HEK293 (cell line): Measurements from ENCODE around the gene GDF9.
A peak's percentile ranks its signal among the peaks of the same experiment; 100 is the strongest.

Source experiments
- CTCF ChIA-PET: fragments of 350-600 bp; formaldehyde crosslinking; extraction: SDS; loops from one replicate; lab custom pipeline; 2021; ENCODE audit warnings: antibody characterized with exemption; lab: Yijun Ruan, JAX
- POLR2A ChIA-PET: fragments of 300-600 bp; formaldehyde crosslinking; extraction: SDS; loops from one replicate; lab custom pipeline; 2020; ENCODE audit warnings: antibody characterized with exemption, inconsistent platforms; lab: Yijun Ruan, JAX
- H3K27ac ChIP-seq: fragments of 200-500 bp; sonication (Bioruptor generic); 2 replicates; pipeline ENCODE4 v1.5.1; 2014; ENCODE audit warnings: low read depth, low read length, control low read depth, inconsistent platforms; ENCODE audit errors: extremely low read depth
- H3K36me3 ChIP-seq, 2 experiments: fragments of 200-500 bp in 1 of 2; sonication (Bioruptor generic) in 1 of 2; 1 replicate in 1 of 2; 2 replicates in 1 of 2; pipeline ENCODE4 v1.5.1; 2014 to 2017; ENCODE audit warnings: inconsistent platforms in 2 of 2, low read length in 2 of 2; ENCODE audit not compliant: control insufficient read depth in 2 of 2, insufficient read depth in 1 of 2
- H3K4me1 ChIP-seq: fragments of 200-500 bp; sonication (Bioruptor generic); 2 replicates; pipeline ENCODE4 v1.5.1; 2014; ENCODE audit warnings: mild to moderate bottlenecking, low read length, inconsistent platforms; ENCODE audit not compliant: control insufficient read depth, insufficient read depth
- H3K4me3 ChIP-seq: 2 replicates; pipeline ENCODE4 v1.5.1; 2011; ENCODE audit warnings: low read depth, mild to moderate bottlenecking, control low read depth, low read length, moderate library complexity
- H3K9me3 ChIP-seq: fragments of 200-500 bp; sonication (Bioruptor generic); 2 replicates; pipeline ENCODE4 v1.5.1; 2014; ENCODE audit warnings: low read depth, low read length, inconsistent platforms; ENCODE audit not compliant: control insufficient read depth, insufficient read depth
- CTCF ChIP-seq: fragments of 450-650 bp; formaldehyde crosslinking; IDR thresholded peaks from 2 replicates; pipeline ENCODE4 v1.5.1; 2016; ENCODE audit warnings: missing biosample characterization, missing genetic modification characterization
- GLIS1 ChIP-seq: fragments of 450-650 bp; formaldehyde crosslinking; IDR thresholded peaks from 2 replicates; pipeline ENCODE4 v1.5.1; 2016; ENCODE audit warnings: missing biosample characterization, missing genetic modification characterization
- IKZF3 ChIP-seq: fragments of 450-650 bp; IDR thresholded peaks from 2 replicates; pipeline ENCODE4 v1.5.0; 2018; ENCODE audit warnings: missing biosample characterization, mild to moderate bottlenecking, missing genetic modification characterization, moderate library complexity
- INSM2 ChIP-seq: fragments of 450-650 bp; formaldehyde crosslinking; IDR thresholded peaks from 2 replicates; pipeline ENCODE4 v1.5.1; 2016; ENCODE audit warnings: missing biosample characterization, missing genetic modification characterization
- KLF10 ChIP-seq: fragments of 450-650 bp; IDR thresholded peaks from 2 replicates; pipeline ENCODE4 v1.5.1; 2018; ENCODE audit warnings: missing biosample characterization, mild to moderate bottlenecking, missing genetic modification characterization
- MEIS1 ChIP-seq: sonication (generic); formaldehyde crosslinking; IDR thresholded peaks from 2 replicates; pipeline ENCODE4 v1.8.1; 2022; ENCODE audit warnings: missing genetic modification reagents, mild to moderate bottlenecking, borderline replicate concordance
- OSR2 ChIP-seq: fragments of 450-650 bp; formaldehyde crosslinking; IDR thresholded peaks from 2 replicates; pipeline ENCODE4 v1.5.1; 2016; ENCODE audit warnings: missing biosample characterization, missing genetic modification characterization
- ZBTB11 ChIP-seq: fragments of 450-650 bp; formaldehyde crosslinking; conservative IDR thresholded peaks from 2 replicates; pipeline ENCODE4 v1.5.1; 2016; ENCODE audit warnings: low read depth, missing biosample characterization, missing genetic modification characterization
- ZBTB8A ChIP-seq: fragments of 450-650 bp; formaldehyde crosslinking; IDR thresholded peaks from 2 replicates; pipeline ENCODE4 v1.5.1; 2016; ENCODE audit warnings: missing biosample characterization, missing genetic modification characterization
- ZEB2 ChIP-seq: fragments of 450-650 bp; formaldehyde crosslinking; IDR thresholded peaks from 2 replicates; pipeline ENCODE4 v1.5.1; 2016; ENCODE audit warnings: missing biosample characterization, missing genetic modification characterization
- ZNF10 ChIP-seq: fragments of 450-650 bp; formaldehyde crosslinking; IDR thresholded peaks from 2 replicates; pipeline ENCODE4 v1.5.1; 2017; ENCODE audit warnings: missing biosample characterization, missing genetic modification characterization
- ZNF155 ChIP-seq: fragments of 450-650 bp; formaldehyde crosslinking; IDR thresholded peaks from 2 replicates; pipeline ENCODE4 v1.5.1; 2016; ENCODE audit warnings: missing biosample characterization, missing genetic modification characterization
- ZNF184 ChIP-seq: fragments of 450-650 bp; IDR thresholded peaks from 2 replicates; pipeline ENCODE4 v1.5.1; 2018; ENCODE audit warnings: missing biosample characterization, mild to moderate bottlenecking, missing genetic modification characterization
- ZNF362 ChIP-seq: fragments of 450-650 bp; formaldehyde crosslinking; IDR thresholded peaks from 2 replicates; pipeline ENCODE4 v1.5.1; 2016; ENCODE audit warnings: missing biosample characterization, missing genetic modification characterization
- ZNF37A ChIP-seq: fragments of 450-650 bp; IDR thresholded peaks from 2 replicates; pipeline ENCODE4 v1.5.1; 2018; ENCODE audit warnings: missing biosample characterization, missing genetic modification characterization
- ZNF560 ChIP-seq: fragments of 450-650 bp; formaldehyde crosslinking; IDR thresholded peaks from 2 replicates; pipeline ENCODE4 v1.5.1; 2017; ENCODE audit warnings: missing biosample characterization, missing genetic modification characterization, borderline replicate concordance
- ZNF600 ChIP-seq: fragments of 450-650 bp; formaldehyde crosslinking; IDR thresholded peaks from 2 replicates; pipeline ENCODE4 v1.5.1; 2016; ENCODE audit warnings: missing biosample characterization, missing genetic modification characterization
- ZNF654 ChIP-seq: fragments of 450-650 bp; formaldehyde crosslinking; IDR thresholded peaks from 2 replicates; pipeline ENCODE4 v1.5.1; 2016; ENCODE audit warnings: low read depth, missing biosample characterization, missing genetic modification characterization
- ZNF660 ChIP-seq: fragments of 450-650 bp; IDR thresholded peaks from 2 replicates; pipeline ENCODE4 v1.5.1; 2018; ENCODE audit warnings: missing biosample characterization, mild to moderate bottlenecking, missing genetic modification characterization
- ZNF664 ChIP-seq: fragments of 450-650 bp; formaldehyde crosslinking; IDR thresholded peaks from 2 replicates; pipeline ENCODE4 v1.5.1; 2016; ENCODE audit warnings: missing biosample characterization, missing genetic modification characterization
- ZNF704 ChIP-seq: fragments of 450-650 bp; formaldehyde crosslinking; IDR thresholded peaks from 2 replicates; pipeline ENCODE4 v1.5.1; 2016; ENCODE audit warnings: missing biosample characterization, missing genetic modification characterization
- ZSCAN30 ChIP-seq: fragments of 450-650 bp; IDR thresholded peaks from 2 replicates; pipeline ENCODE4 v1.5.1; 2018; ENCODE audit warnings: missing biosample characterization, mild to moderate bottlenecking, missing genetic modification characterization, moderate library complexity
- ZXDB ChIP-seq: fragments of 450-650 bp; formaldehyde crosslinking; IDR thresholded peaks from 2 replicates; pipeline ENCODE4 v1.5.1; 2016; ENCODE audit warnings: missing biosample characterization, missing genetic modification characterization

The GDF9 gene

GRCh38 chr5:132883261-132883834, 17.1 kb upstream of the GDF9 start:
- H3K4me3 ChIP-seq = no peak overlapping the region
- CTCF ChIA-PET = interaction anchor here (0.6 to 2.9 kb wide), 26 partner anchors 8 to 373 kb away, joined by 3 to 20 read pairs (median 5); partner anchors contain the start of genes KIF3A, LEAP2 and SHROOM1
- no peaks in the 10 kb centered on the region for H3K9me3 ChIP-seq
- peaks cover under 1% of the 10 kb centered on the region; the same call in 1 of the 2 replicates for H3K4me1 ChIP-seq
- peaks cover 61 to 87% of the 10 kb centered on the region in 2 experiments for H3K36me3 ChIP-seq
- TF ChIP-seq MEIS1 (CRISPR knock-in tag) (no peak), ZNF660 (0 out of 2 replicates have a peak, but pooled peaks have one; percentile 18), OSR2 (tag by site-specific recombination) (no peak), ZNF654 (tag by site-specific recombination) (peak; percentile 66), ZEB2 (tag by site-specific recombination) (no peak; the same call in 1 of the 2 replicates), CTCF (0 out of 2 replicates have a peak, but pooled peaks have one; percentile 34), ZNF560 (tag by site-specific recombination) (no peak), ZNF704 (tag by site-specific recombination) (no peak), ZNF362 (tag by site-specific recombination) (no peak), KLF10 (tag by site-specific recombination) (peak; percentile 19; the same call in 1 of the 2 replicates), ZNF37A (no peak), GLIS1 (tag by site-specific recombination) (no peak)
- no peak overlapping the region for H3K27ac ChIP-seq
- POLR2A ChIA-PET = interaction anchor here (0.6 to 1.0 kb wide), 3 partner anchors 15 to 175 kb away, joined by 3 to 7 read pairs (median 3); partner anchors contain the start of gene AFF4

GRCh38 chr5:132877938-132878337, 11.7 kb upstream of the GDF9 start:
- Histone ChIP-seq H3K9me3 (no peaks in the 10 kb centered on the region), H3K36me3 (peaks cover 34 to 90% of the 10 kb centered on the region in 2 experiments), H3K4me3 (no peak overlapping the region), H3K4me1 (peaks cover 9% of the 10 kb centered on the region), H3K27ac (no peak overlapping the region)
- POLR2A ChIA-PET = interaction anchor here (1.4 kb wide), 2 partner anchors 12 to 85 kb away, joined by 5 to 8 read pairs; partner anchors contain the start of genes AFF4, GDF9 and UQCRQ
- CTCF ChIA-PET = interaction anchor here (0.6 to 1.1 kb wide), 5 partner anchors 11 to 492 kb away, joined by 3 to 5 read pairs (median 4); partner anchors contain the start of genes GDF9 and UQCRQ
- TF ChIP-seq ZSCAN30 = peak; percentile 56; the same call in 1 of the 2 replicates
- TF ChIP-seq ZXDB = peak; percentile 50; the same call in 1 of the 2 replicates
- TF ChIP-seq IKZF3 (tag by site-specific recombination) = peak; percentile 77; the same call in 1 of the 2 replicates
- peak; percentile 86 for TF ChIP-seq ZNF664 (tag by site-specific recombination)
- TF ChIP-seq ZNF184 (tag by site-specific recombination) = peak; percentile 71; the same call in 1 of the 2 replicates
- no peak for TF ChIP-seq INSM2 (tag by site-specific recombination)
- no peak for TF ChIP-seq ZNF155 (tag by site-specific recombination)
- TF ChIP-seq ZNF600 (tag by site-specific recombination) = peak; percentile 5; the same call in 1 of the 2 replicates
- TF ChIP-seq ZNF10 (tag by site-specific recombination) = 0 out of 2 replicates have a peak, but pooled peaks have one; percentile 18
- peak; percentile 78 for TF ChIP-seq ZBTB8A (tag by site-specific recombination)
- peak; percentile 71; the same call in 1 of the 2 replicates for TF ChIP-seq OSR2 (tag by site-specific recombination)
- no peak for TF ChIP-seq ZBTB11 (tag by site-specific recombination)
